Brain pericyte (primary cell): Measurements from ENCODE around the gene CD276.
"Not testable (repeated sequence)": the region's sequence is repeated elsewhere in the genome, so short reads cannot be mapped to it uniquely, and the experiment has no call there.

ENCODE experiments used
- DNase-seq: peaks from one replicate; pipeline ENCODE4 v3.0.0-alpha.2; 2012; ENCODE audit warnings: low read depth, low spot score

The CD276 gene

DNA sequence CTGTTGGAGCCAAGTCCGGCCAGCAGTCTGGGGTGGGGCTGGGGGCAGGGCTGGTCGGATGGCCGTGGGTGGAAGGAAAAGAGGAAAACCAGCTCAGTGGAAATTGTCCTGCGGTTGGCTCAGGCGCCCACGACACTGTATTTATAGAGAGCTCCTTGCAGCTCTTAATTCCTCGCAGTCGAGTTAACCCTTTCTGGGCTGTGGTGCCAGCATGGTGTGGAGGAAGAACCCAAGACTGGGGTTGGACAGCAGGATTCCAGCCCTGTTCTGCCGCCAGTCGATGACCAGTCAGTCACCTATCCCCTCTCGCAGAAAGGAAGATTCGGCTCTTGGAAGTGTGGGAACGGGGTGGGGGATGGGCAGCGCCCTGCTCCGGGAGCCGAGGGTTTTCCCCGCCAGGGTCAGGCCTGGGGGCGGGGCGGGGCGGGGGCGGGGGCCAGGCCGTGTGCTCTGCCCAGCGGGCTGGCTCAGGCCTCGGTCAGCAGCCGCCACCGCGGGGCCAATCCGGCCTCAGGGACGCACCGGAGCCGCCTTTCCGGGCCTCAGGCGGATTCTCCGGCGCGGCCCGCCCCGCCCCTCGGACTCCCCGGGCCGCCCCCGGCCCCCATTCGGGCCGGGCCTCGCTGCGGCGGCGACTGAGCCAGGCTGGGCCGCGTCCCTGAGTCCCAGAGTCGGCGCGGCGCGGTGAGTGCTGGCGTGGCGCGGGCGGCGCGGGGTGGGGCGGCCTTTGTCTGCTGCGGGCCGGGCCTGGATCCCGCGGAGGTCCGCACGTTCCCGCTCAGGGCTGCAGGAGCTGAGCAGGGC lies at the start of gene CD276:
TSS of gene CD276 (plus strand) at position 607 of the 804 bp plus-strand sequence. CDS start 15,257 bp downstream, outside the sequence.
- no peak for DNase-seq

DNA sequence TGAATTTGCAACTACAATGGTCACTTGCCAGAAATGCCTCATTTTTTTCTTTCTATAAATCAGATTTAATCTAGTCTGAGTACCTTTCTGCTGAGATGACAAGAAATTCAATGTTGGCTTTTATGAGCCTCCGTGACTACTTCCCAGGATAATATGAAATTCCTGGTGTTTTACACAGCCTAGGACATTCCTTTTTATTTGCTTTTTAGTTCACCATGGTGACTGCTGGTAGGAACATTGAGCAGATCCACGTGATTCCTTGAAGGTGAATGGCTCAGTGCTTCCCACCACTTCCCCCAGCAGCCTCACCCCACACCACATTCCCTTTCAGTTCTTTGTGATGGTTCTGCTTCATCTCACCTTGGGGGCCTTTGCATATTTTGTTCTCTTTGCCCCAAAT lies 46.7 kb upstream of the CD276 start:
- no peak for DNase-seq

DNA sequence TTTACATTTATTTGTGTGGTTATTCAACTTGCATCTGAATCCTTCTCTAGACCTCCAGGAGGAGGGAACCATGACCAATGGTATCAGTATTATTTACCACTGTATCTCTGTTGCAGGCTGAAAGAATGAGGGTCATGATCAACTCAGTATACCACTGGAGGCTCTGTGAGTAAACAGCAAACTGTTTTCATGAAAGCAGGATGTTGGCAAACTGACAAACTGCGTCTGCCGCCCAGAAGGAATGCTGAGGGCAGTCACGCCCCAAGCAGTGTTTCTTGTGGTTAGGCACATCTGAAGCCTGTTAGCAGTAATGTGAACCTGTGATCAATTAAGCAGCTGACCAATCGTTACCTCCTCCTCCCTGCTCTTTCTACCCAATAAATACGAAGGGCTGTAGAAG lies 44.7 kb upstream of the CD276 start:
- DNase-seq = not testable (repeated sequence)

DNA sequence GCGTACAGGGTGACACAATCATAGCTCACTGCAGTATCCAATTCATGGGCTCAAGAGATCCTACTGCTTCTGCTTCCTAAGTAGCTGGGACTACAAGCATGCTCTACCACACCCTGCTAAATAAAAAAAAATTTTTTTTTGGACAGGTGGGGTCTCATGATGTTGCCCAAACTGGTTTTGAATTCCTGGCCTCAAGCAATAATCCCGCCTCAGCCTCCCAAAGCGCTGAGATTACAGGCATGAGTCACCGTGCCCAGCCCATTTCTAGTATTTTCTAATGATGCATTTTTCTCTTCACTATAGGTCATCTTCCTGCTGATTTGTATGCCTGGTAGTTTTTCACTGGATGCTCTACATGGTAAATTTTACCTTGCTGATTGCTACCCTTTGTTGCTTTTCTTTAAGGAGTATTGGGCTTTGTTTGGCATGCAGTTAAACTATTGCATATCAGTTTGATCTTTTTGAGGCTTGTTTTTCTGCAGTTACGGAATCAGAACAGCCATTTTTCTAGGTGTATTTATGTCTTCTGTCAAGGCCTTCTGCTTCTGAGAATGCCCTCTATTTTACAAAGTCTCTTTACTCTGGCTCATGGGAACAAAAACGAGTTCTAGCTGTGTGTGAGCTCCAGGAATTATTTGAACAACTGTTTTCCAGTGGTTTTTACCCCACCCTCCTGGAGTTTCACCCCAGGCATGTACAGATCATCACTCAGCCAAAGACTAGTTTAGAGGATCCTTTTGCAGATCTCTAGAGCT lies 36.7 kb upstream of the CD276 start:
- DNase-seq = no peak

DNA sequence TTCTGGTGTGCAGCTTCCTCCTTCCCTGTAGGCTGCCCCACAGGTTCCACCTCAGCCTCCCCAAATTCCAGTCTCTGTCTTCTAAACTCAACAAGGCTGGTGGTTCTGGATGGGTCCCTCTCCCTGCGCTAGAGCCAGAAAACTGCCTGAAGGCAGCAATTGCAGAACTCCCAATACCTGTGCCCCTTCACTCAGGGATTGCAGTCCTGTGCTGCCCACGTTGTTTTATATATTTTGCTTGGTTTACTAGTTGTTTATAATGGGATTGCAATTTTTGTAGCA lies 36.2 kb upstream of the CD276 start:
- DNase-seq = no peak

DNA sequence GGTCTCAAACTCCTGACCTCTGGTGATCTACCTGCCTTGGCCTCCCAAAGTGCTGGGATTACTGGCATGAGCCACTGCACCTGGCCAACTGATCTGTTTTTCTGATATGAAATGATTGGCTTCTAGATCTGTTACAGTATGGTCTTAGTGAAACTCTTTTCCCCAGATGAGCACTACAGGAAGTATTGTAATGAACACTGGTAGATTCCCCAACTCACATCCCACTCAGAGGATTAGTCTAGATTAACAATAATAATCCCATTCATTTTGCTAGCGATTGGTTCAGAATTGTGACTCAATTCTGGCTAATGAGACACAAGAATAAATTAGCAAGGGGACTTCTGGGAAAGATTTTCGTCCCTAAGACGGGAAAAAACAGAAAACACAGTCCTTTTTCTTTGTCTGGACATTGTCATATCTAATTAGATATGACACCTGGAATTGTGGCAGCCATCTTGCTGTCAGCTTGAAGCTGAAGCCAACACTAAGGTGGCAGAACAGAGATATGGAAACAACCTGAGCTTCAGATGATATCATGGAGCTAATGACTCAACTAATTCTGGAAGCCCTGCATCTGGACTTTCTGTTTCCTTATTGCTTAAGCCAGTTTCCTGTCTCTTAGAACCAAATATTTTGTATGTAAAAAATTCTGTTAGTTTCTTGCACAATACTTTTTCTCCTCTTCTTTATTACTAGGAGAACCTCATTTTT lies 33.6 kb upstream of the CD276 start:
- no peak for DNase-seq

DNA sequence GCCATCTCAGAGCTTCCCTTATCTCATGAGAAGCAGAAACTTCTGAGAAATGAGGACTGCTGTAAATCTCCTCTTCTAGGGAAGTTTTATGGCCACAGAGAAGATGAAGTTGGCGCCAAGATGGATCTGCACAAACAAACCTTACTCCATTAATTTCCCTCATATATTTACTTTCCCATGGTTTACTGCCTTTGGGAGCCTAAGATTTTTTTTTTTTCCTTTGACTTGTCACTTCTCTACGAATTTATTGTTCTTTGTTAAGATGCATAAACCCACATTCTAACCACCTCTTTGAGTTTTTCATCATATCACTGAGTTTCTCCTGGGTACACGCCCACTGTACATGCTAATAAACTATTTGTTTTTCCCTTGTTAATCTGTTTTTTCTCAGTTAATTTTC lies 29.5 kb upstream of the CD276 start:
- no peak for DNase-seq

DNA sequence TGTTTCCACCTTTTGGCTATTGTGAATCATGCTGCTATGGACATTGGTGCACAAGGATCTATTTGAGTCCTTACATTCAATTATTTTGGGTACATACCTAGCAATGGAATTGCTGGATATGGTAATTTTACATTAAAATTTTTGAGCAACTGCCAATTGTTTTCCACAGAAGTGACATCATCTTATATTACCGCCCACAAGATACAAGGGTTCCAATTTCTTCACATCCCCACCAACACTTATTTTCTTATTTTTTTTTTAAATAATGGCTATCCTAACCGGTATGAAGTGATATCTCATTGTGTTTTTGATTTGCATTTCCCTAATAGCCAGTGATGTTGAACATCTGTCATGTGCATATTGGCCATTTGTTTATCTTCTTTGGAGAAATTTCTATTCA lies 28.5 kb upstream of the CD276 start:
- no peak for DNase-seq

DNA sequence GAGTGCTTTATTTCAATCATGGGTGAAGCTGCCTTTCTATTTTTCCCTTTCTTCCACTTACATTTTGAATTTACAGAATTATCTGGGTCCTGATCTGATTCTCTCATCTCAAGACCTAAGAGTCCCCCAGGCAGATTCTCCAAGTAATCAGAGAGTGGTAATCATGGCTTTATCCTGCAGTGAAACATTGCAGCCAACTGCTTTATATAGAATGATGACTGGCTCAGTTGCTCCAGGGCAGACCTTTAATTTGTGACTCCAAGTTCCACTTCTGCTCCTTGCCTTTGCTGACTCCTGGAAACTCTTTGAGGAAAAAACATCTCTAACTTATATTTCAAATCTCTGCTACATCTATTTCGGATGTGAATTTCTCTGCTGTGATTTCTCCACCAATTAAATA lies 25.5 kb upstream of the CD276 start:
- no peak for DNase-seq

DNA sequence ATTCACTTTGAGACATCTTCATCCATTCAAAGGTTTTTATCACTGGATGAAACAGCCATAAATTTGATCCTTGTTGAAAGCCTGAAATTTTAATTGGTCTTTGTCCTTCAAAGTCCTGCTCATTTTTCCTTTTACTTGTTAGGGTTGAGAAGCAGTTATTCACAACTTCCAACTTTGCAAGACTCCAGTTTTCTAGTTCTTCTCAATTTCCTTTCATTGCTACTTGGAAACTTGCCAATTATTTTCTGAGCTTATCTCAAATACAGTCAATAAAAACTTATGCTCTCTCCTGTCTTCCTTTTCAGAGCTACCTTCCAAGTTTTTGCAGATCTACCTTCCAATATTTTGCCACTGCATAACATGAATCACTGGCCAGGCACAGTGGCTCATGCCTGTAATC lies 23.7 kb upstream of the CD276 start:
- no peak for DNase-seq

DNA sequence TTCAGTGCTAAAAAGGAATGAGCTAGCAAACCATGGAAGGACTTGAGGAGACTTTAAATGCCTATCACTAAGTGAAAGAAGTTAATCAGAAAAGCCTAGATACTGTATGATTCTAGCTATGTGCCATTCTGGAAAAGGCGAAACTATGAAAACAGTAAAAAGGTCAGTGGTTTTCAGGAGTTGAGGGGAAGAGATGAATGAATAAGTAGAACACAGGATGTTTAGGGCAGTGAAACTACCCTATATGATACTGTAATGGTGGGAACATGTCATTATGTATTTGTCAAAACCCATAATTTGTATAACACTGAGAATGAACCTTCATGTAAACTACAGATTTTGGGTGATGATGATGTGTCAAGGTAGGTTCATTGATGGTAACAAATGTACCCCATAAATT lies 9.6 kb upstream of the CD276 start:
- DNase-seq = no peak

DNA sequence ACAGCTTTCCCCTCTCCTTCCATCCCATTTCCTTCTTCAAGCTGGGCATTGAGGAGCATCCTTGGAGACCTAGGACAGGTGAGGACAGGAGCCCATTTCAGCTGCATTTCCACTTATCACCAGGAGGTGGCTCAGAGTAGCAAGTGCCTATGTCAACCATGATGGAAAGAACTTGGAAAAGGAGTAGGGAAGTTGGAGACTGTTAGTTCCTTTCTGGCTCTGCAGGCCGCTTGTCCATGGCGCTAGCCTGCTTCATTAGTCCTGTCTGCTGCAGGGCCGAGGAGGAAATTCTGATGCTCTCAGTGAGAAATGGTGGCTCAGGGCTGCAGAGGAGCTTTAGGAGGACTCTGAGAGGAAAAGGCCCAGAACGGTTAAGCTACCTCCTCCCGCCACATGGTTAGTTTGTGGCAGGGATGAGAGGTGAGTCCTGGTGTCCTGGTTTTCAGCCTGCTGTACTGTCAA lies 7.0 kb upstream of the CD276 start:
- DNase-seq = no peak

DNA sequence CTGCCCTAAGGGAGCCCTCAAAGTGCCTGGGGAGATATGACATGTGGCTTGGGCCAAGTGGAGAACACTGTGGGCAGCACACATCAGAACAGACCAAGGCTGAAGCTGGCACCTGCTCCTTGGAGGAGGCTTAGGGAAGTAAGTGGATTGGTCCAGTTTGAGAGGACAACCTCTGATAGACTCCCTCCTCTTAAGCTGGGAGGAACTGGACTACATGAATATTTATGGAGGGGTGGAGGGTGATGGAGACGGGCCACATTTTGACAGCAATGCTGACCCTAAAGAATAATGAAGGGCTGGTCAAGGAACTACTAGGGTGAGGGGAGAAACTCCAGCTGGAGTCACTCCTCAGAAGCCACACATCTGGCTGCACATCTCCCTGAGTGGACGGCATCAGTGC lies 6.5 kb upstream of the CD276 start:
- DNase-seq = no peak

DNA sequence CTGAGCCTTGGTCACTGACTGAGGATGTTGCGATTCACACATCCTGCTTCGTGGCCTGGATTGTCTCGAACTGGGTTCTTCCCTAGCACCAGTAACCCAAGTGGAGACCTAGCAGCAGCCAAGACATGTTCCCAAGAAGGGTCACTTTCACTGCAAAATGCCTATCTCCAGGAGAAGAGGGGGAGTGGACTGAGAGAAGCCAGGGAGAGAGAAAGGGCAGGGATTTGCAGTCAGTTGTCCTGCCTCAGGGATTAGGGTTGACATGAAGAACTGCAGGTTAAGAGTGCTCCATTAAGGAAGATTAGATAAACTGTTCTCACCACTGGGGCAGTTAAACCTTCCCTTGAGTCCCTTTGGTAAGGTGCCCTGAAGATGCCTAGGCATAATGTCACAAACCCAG lies 5.7 kb upstream of the CD276 start:
- DNase-seq = no peak

DNA sequence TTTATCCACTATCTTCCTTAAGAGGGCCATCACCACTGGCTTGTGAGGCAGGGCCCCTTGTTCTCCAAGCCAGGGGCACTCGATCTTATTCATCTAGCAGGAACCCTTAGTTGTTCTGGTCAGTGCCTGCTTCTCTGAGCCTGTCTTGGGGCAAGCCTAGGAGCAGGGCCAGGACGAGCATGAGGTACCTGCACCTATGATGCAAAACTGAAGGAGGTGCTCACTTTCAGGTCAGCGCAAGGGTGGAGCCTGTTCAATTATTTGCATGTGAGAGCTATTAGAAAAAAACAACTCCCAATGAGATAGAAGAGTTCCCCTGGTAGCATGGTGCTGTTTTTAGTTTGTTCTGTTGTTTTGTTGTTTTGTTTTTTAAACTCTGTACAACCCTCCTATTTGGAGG lies 5.0 kb upstream of the CD276 start:
- no peak for DNase-seq

DNA sequence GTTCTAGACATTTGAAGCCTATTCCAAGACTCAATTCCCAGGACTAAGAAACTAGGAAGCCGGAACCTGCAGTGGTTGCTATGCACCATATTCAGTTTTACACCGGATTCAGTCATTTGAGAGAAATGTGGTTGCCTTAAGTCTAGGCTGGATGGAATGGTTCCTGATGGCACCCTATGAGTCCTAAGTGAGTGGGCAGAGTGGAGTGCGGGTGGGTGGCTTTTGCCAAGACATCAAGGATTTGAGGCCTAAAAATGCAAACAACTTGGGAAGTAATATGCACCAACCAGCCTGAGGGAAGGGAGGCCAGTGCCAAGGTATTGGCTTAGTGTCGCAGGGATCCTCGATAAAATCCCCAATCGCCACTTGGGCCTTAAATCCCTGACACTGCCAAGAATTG lies 4.2 kb upstream of the CD276 start:
- DNase-seq = no peak

DNA sequence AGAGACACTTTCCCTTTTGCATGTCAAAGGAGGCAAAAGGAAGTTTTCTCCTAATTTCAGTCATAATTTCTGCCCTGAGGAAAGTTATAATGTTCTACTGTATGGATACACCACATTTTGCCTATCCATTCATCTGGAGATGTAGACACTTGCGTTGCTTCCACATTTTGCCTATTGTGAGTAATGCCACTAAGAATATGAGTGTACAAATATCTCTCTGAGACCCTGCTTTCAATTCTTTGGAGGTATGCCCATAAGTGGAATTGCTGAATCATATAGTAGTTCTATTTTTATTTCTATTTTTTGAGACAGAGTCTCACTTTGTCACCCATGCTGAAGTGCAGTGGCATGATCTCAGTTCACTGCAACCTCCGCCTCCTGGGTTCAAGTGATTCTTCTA lies 3.6 kb upstream of the CD276 start:
- no peak for DNase-seq

DNA sequence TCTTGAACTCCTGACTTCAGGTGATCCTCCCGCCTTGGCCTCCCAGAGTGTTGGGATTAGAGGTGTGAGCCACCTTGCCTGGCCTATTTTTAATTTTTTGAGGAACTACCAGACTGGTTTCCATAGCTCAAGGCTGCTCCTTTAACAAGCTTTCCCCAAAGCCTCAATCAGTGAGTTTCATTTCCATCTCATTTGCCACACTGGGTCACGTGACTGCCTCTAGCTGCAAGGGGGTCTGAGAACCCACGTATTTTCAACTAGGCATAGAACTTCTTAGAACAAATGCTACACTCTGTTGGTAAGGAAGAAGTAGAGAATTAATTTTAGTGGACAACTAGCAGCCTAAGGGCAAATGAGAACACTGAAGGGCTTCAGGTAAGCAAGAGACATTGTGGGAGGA lies 3.1 kb upstream of the CD276 start:
- no peak for DNase-seq

DNA sequence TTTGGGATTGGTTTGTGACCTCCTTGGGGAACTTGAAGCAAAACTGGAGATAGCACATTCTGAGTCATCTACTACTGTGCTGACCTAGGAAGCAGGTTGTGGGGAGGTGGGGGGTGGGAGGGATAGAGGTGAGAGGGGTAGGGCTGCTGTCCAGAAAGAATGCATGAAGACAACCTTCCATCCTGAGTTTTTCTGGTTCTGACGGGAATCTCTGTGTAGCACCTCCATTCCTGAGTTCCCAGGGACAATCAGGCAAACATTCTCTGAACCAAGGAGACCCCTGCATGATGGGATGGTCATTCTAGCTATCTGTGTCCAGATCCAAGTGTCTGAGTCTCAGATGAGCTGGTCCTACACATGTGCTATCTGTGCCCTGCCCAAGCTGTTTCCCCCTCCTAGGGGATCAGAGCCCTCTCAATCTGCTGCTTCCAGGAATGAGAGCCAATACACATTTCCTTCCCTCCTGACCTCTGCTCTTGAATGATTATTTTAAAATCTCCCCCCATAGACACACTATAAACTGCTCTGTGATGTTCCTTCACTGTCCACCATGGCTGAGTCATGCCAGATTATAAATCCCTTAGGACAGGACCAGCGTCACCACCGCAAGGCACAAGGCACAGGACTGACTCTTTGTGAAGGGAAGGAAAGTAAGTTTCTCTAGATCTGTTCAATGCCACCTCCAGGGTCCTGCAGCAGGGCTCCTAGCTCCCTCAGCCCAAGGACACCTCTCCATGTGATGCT lies 2.2 kb upstream of the CD276 start:
- no peak for DNase-seq

DNA sequence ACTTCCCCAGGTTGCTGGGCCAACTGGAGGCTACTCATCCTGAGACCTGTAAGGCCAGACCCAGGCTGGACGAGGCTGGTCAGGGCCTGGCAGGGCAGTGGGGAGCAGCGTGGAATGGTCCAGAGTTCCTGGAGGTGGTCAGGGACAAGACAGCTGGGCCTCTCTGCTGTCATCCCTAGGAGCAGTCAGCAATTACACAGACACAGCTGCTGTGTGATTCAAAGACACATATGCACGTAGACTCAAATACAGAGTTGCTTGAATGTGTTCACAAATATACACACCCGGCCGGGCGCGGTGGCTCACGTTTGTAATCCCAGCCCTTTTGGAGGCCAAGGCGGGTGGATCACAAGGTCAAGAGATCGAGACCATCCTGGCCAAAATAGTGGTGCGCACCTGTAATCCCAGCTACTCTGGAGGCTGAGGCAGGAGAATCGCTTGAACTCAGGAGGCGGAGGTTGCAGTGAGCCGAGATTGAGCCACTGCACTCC lies 1.5 kb upstream of the CD276 start:
- no peak for DNase-seq

DNA sequence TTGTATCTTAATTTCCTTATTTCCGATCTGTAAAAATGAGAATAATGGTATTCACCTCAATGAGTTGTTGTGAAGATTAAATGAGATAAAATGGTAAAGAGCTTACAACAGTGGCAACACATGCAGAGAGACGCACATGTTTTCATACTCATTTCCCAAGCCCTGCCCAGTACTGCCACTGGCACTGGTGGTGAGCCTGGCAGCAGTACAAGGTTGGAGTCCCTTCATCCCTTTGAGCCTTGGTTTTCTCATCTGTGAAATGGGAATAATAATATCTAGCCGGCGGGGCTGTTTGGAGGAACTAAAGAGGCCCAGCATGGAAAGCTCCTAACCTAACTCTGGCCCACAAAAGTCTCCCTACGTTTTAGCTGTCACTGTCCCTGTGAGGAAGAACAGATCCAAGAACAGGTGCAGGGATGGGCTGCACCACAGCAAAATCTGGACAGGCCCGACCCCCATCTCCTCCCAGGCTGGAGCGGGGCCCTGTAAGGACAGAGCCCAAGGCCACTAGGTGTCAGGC lies 866 bp upstream of the CD276 start:
- DNase-seq = no peak
